Islet of Langerhans (tissue), 1 donor: ENCODE measurements around the gene STAM.
"Not testable (repeated sequence)": the region's sequence is repeated elsewhere in the genome, so short reads cannot be mapped to it uniquely, and the experiment has no call there.

ENCODE experiments used
- FAIRE-seq: peaks from one replicate; lab custom pipeline; 2011; peaks lifted over from hg19 to GRCh38; lab: Jason Lieb, UNC

Gene STAM

GRCh38 chr10:17643755-17644484, at the start of gene STAM:
TSS of gene STAM (plus strand) at chr10:17644151. CDS start at chr10:17644340, 189 bp downstream.
- FAIRE-seq: no peak

DNA sequence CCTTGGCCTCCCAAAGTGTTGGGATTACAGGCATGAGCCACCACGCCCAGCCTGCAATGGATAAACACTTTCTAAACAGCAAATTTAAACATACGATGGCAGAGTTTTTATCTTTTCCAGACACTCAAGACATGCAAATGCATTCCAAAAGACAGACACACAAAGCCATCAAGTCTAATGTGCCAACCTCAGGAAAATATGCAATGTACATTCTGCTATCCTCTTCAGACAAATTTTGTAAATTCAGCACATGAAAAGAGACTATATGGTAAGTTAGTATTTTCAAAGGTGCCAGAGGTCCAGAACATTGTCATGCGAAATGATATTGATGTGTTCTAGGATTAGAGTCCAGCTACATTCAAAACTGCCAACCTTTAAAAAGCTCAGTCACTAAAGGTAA, 46.6 kb upstream of the STAM start:
- no peak for FAIRE-seq

DNA sequence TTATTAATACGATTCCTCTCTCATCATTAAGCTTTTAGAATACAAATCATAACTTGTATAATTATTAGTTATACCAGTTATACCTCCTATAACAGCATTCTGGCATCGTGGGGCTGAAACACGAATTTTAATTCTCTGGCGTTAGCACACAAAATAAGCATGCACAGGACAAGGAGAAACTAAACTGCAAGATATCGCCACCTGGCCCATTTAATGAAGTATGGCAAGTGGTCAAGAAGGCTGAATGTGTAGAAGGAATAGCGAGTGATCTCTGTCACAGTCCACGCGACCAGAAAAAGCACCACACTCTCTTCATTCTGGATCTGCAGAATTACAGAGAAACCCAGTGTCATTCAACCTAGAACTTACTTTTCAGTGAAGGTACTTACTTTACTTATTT, 44.9 kb upstream of the STAM start:
- no peak for FAIRE-seq

DNA sequence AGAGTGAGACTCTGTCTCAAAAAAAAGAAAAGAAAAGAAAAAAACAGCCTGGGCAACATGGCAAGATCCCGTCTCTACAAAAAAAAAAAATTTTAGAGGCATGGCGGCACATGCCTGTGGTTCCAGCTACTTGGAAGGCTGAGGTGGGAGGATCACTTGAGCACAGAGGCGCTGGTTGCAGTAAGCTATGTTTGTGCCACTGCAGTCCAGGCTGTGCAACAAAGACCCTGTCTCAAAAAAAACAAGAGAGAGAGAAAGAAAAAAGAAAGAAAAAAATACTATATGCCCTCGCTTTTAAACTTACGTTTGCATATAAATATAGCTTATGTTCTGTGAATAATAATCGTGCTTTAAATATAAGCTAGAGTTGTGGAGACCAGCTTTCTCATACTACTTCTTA, 38.0 kb upstream of the STAM start:
- no peak for FAIRE-seq

GRCh38 chr10:17606547-17607040, 37.4 kb upstream of the STAM start:
- FAIRE-seq: no peak

DNA sequence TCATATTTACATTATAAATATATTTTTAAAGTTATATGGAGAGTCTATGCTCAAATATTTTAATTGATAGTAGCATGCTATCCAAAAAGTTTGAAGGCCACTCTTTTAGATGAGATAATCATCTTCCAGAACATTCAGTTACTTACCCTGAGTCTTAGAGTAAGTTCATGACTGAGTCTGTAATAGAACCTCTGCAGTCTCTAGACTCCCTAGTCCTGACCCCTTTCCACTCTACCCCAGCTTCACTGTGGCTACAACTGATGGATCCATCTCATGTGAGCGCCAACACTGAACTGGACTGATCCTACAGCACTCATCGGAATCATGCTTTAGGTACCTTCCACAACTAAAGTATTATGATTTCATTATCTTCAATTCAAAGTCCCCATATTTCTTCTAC, 36.9 kb upstream of the STAM start:
- no peak for FAIRE-seq

GRCh38 chr10:17607603-17608332, 36.2 kb upstream of the STAM start:
- peak; percentile 98 for FAIRE-seq

DNA sequence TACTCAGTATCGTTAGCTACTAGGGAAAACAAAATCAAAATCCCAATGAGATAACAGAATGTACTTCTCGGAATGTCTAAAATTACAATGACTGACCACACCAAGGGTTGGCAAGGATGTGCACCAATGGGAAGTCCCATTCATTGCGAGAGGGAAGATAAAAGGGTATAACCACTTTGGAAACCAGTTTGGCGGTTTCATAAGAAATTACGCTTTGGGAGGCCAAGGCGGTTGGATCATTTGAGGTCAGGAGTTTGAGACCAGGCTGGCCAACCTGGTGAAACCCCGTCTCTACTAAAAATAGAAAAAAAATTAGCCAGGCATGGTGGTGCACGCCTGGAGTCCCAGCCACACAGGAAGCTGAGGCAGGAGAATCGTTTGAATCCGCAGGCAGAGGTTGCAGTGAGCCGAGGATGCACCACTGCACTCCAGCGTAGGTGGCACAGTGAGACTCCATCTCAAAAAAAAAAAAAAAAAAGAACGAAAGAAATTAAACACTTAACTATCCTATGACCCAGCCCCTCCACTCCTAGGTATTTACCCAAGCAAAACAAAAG, 34.4 kb upstream of the STAM start:
- FAIRE-seq: no peak

DNA sequence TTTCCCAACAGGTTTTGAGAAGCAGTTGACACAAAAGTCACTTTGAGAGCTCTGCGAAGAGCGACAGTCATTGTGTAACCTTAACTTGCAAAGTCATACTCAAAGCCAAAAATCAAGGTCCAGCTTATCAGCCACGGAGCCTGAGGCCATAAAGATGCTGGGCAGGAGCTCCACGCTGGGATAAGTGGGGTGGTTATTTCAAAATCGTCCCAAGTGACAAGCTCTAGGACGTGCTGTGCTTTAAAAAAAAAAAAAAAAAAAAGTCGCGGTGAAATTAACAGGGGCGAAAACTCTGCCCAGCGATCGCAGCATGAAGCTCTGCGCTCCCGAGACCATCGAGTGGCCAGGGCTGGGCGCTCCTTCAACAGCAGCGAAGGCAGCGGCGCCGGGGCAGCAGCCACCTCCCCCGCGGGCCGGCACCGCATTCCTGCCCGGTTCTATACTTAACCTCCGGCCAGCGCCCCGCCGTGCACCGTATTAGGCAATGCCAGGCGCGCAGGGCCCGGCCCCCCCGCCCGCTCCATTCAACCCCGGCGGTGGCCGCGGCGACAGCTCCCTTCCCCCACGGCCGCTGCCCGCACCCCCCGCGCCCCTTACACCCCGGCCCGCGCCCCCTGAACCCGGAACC, 27.4 kb upstream of the STAM start:
- no peak for FAIRE-seq

- no peak for FAIRE-seq
These were observed 26.7 kb upstream of the STAM start, which contains the start of gene HACD1 for GRCh38 chr10:17617031-17617911. TSS of gene HACD1 (minus strand) at chr10:17617374. CDS start at chr10:17617339, 35 bp downstream.

DNA sequence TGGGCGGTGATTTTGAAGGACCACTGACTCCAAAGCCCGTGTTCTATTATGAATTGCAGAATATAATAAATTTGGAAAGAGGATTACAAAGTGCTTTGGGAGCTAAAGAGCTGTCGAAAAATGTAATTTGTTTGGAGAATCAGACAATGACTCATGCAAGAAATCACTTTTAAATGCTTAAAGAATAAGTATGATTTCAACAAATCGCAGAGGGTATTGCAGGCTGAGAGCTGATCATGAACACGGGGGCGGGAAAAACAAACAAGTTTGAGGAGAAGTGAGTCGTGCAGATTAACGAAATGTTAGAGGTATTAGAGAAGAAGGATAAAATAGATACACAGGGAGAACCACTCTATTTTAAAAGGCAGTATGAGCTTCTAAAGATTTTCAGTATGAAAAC, 21.9 kb upstream of the STAM start:
- no peak for FAIRE-seq

- FAIRE-seq: no peak
These were observed 19.0 kb upstream of the STAM start for GRCh38 chr10:17624996-17625395.

DNA sequence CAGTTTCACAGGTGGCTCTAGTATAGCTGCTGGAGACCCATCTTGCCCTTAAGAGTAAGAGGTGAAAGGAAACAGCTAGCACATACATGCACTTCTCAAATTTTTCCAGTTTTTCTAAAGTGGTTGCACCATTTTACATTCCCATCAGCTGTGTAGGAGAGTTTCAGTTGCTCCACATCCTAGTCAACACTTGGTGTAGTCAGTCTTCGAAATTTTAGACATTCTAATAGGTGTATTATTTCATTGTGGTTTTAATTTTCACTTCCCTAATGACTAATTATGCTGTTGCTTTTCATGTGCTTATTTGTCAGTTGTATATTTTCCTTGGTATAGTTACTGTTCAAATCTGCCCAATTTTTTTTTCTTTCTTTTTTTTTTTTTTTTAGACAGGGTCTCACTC, 17.3 kb upstream of the STAM start:
- no peak for FAIRE-seq

DNA sequence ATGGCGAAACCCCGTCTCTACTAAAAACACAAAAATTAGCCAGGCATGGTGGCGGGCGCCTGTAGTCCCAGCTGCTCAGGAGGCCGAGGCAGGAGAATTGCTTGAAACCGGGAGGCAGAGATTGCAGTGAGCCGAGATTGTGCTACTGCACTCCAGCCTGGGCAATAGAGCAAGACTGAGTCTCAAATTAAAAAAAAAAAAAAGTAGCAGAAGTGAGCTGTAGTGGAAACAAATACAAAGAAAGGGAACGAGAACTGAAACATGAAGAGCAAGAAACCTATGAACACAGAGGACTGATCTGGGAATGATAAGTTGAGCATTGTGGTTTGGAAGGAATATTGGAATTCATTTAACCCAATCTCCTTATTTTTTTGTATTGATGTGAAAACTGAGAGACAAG, 11.4 kb upstream of the STAM start:
- not testable (repeated sequence) for FAIRE-seq

GRCh38 chr10:17633353-17633752, 10.6 kb upstream of the STAM start:
- FAIRE-seq: no peak

DNA sequence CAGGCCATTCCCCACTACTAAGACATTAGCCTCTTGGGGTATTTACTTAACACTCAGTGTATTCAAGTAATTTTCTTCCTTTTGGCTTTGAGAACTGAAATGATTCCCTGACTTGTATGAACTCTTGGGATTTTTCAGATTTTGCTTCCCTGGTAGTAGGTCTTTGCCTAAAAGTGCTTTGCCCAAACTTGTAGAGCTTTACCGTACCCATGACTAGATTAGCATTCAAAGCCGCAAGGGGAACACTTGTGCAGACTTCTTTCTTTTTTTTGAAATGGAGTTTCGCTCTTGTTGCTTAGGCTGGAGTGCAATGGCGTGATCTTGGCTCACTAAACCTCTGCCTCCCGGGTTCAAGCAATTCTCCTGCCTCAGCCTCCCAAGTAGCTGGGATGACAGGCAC, 6.1 kb upstream of the STAM start:
- FAIRE-seq: no peak

DNA sequence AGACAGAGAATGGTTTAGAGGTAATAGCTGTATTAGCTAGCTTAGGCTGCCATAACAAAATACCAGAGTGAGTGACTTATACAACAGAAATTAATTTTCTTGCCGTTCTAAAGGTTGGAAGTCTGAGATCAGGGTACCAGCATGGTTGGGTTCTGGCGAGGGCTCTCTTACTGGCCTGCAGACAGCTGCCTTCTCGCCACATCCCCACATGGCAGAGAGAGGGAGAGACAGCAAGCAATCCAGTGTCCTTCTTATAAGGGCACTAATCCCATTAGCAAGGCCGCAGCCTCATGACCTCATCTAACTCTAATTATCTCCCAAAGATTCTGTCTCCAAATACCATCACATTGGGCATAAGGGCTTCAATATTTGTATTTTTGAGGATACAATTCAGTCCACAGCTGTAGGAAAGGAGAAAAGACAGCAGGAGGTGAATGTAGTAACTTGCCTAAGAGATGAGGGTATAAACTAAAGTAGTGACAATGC, 3.6 kb upstream of the STAM start:
- no peak for FAIRE-seq

DNA sequence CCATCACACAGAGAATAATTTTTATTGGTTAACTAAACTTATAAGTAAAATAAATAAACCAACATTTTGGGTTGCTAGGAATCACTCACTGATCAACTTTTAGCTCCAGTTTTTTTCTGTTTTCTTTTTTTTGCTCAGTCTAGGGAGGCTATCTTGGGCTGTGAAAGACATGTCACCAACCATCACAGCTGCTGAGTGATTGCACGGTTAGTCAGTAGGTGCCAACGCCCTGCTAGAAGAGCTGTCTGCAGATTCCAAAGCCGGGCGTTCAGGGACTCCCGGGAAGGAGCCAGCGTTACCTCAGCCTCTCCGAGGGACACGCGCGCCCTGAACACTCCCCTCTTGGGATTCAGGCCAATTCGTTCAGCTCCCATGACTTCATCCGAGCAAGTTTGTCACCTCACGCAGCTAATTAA, 604 bp upstream of the STAM start:
- FAIRE-seq: no peak

DNA sequence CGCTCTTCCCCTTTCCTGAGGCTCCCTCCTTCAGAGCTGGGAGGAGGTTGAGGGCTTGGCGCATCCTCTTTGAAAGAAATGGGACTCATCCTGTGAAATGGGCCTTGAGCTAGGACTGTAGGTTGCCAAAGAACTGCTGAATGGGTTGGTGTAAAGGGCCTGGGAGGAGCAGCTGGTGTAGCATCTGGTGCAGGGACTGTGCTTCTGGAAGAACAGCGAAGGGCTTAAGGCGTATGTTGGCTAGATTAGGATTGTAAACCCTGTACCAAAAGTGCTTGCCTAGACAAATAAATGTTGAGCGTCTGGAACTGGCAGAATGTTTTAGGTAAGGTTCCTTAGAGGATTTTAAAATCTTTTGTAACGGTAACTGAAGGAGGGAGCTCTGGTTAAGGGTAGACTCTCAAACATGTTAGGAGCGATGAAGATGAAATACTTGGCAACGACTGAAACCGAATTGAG, 563 bp downstream of the STAM start:
- no peak for FAIRE-seq

GRCh38 chr10:17645621-17646345, 1.8 kb downstream of the STAM start:
- peak; percentile 64 for FAIRE-seq

DNA sequence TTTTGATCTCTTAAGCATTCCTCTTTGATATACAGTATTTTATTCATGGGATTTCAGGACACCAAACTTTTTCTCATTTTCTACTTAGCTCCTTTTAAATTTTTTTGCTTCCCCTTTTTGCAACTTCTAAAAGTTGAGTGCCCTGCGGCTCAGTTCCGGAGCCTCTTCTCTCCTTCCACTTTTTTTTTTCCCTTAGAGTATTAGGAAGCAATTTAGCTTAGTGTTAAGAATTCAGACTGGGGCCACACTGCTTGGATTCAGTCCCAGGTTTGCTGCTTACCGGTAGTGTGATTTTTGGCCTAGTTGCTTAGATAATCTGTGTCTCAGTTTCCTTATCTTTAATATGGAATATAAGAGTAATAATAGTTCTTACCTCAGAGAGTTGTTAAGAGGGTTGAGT, 3.4 kb downstream of the STAM start:
- FAIRE-seq: no peak
